Prostate gland (tissue), 2 donors: ENCODE measurements around the gene GATB.

Experiments used
- CTCF ChIP-seq, 4 experiments: fragments of 200-600 bp in 2 of 4; fragments of 450-650 bp in 2 of 4; sonication (generic) in 2 of 4; IDR thresholded peaks; 1 replicate in 3 of 4; 2 replicates in 1 of 4; pipeline ENCODE4 v1.5.1; 2016 to 2019; ENCODE audit warnings: antibody characterized with exemption in 4 of 4, mild to moderate bottlenecking in 2 of 4, moderate library complexity in 2 of 4
- POLR2A ChIP-seq: fragments of 450-650 bp; IDR thresholded peaks from one replicate; pipeline ENCODE4 v1.6.1; 2016; ENCODE audit warnings: antibody characterized with exemption, mild to moderate bottlenecking

GRCh38 chr4:151692443-151692782, 68.4 kb downstream of the GATB start:
- TF ChIP-seq POLR2A (no peak), CTCF (IDR thresholded peaks at IDR 0.05) (no peak)
